HFFc6 (cell line): ENCODE measurements around the gene PLEKHD1. TPM values are rescaled to one million over a fixed set of nuclear protein-coding genes. Genes with fewer than 3 reads are reported as not detected.
"Not testable (repeated sequence)": the region's sequence is repeated elsewhere in the genome, so short reads cannot be mapped to it uniquely, and the experiment has no call there.

Source experiments
- DNase-seq: peaks from one replicate; pipeline ENCODE4 v3.0.0-alpha.2; 2018
- H3K27ac Mint-ChIP-seq: 2 replicates; pipeline ENCODE4 v1.8.0; 2020; ENCODE audit warnings: mild to moderate bottlenecking, mixed read lengths
- H3K27me3 Mint-ChIP-seq: 2 replicates; pipeline ENCODE4 v1.8.0; 2021; ENCODE audit warnings: mild to moderate bottlenecking, moderate library complexity, mixed read lengths; ENCODE audit not compliant: insufficient read depth
- H3K36me3 Mint-ChIP-seq: 2 replicates; pipeline ENCODE4 v1.8.0; 2021; ENCODE audit warnings: low read depth, mixed read lengths
- H3K4me1 Mint-ChIP-seq: 2 replicates; pipeline ENCODE4 v1.8.0; 2020; ENCODE audit warnings: low read depth, mixed read lengths
- H3K4me3 Mint-ChIP-seq: 2 replicates; pipeline ENCODE4 v1.8.0; 2020; ENCODE audit warnings: mild to moderate bottlenecking, moderate library complexity, mixed read lengths
- H3K9me3 Mint-ChIP-seq: 2 replicates; pipeline ENCODE4 v1.8.0; 2020; ENCODE audit warnings: mild to moderate bottlenecking, mixed read lengths
- total RNA-seq, 6 experiments: library from RNA; stranded (reverse); fragmentation: NEBNext Ultra II Directional; extraction: Animal tissue kit (Norgen Biotek cat#: 25700); gene quantifications; 2 replicates in 1 of 6; 3 replicates in 5 of 6; pipeline ENCODE4 v1.2.3, GENCODE V29; 2021
- TF ChIP-seq, protein P1 (sequence below): fragments of 200-600 bp; sonication (generic); IDR thresholded peaks from 2 replicates; pipeline ENCODE4 v1.5.0; 2021; ENCODE audit warnings: antibody characterized with exemption, mild to moderate bottlenecking

The PLEKHD1 gene
- total RNA-seq, 6 experiments from 2014 or later = 0.06 TPM; not detected in 5

DNA sequence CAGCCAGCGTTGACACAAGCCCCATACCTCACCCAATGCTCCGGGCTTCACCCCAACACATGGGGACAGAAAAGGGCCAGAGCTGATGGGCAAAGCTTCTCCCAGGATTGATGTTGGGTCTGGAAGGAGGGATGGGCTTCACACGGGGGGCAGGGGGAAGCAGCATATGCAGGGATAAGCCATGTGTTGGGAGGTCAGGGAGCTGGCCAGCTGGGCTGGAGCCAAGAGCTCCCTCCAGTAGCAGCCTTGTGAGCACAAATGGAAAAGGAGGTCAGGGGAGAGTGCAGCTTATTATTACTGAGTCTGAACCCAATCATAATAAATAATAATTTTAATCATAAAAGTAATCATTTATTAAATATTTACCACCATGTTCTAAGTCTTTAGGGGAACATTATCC lies 9.3 kb downstream of the PLEKHD1 start:
- no peak overlapping the region for H3K27ac Mint-ChIP-seq
- H3K27me3 Mint-ChIP-seq = peaks cover 31% of the 10 kb centered on the region
- no peaks in the 10 kb centered on the region for H3K4me1 Mint-ChIP-seq
- DNase-seq = no peak
- no peaks in the 10 kb centered on the region for H3K36me3 Mint-ChIP-seq
- no peaks in the 10 kb centered on the region for H3K9me3 Mint-ChIP-seq
- TF ChIP-seq, protein P1, sequence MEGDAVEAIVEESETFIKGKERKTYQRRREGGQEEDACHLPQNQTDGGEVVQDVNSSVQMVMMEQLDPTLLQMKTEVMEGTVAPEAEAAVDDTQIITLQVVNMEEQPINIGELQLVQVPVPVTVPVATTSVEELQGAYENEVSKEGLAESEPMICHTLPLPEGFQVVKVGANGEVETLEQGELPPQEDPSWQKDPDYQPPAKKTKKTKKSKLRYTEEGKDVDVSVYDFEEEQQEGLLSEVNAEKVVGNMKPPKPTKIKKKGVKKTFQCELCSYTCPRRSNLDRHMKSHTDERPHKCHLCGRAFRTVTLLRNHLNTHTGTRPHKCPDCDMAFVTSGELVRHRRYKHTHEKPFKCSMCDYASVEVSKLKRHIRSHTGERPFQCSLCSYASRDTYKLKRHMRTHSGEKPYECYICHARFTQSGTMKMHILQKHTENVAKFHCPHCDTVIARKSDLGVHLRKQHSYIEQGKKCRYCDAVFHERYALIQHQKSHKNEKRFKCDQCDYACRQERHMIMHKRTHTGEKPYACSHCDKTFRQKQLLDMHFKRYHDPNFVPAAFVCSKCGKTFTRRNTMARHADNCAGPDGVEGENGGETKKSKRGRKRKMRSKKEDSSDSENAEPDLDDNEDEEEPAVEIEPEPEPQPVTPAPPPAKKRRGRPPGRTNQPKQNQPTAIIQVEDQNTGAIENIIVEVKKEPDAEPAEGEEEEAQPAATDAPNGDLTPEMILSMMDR = no peak
- no peak overlapping the region for H3K4me3 Mint-ChIP-seq

DNA sequence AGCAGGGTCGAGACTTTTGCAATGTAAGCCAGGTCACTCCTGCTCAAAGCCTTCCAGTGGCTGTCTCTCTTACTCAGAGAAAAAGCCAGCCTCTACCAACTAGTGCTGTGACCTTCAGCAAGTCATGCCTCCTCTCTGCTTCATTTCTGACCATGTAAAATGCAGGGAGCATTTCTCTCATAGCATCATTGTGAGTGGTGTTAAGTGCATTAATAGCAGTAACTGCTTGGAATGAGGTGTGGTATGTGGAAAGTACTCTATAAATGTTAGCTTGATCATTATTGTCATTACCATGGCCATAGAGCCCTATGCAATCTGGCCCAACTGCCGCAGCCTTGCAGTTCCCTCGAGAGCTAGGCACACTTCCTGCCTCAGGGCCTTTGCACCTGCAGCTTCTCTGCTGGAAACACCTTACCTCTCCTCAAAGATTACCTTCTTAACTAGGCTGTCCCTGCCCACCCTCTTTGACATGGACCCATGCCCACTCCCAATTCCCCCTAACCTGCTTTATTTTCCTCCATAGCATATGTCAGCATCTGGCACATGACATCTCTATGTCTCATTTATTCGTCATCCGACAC lies 10.9 kb downstream of the PLEKHD1 start:
- Mint-ChIP-seq H3K27me3 (peaks cover 30% of the 10 kb centered on the region), H3K36me3 (no peaks in the 10 kb centered on the region), H3K4me1 (no peaks in the 10 kb centered on the region), H3K27ac (no peak overlapping the region), H3K4me3 (no peak overlapping the region), H3K9me3 (no peaks in the 10 kb centered on the region)
- no peak for DNase-seq
- TF ChIP-seq, protein P1 = no peak

DNA sequence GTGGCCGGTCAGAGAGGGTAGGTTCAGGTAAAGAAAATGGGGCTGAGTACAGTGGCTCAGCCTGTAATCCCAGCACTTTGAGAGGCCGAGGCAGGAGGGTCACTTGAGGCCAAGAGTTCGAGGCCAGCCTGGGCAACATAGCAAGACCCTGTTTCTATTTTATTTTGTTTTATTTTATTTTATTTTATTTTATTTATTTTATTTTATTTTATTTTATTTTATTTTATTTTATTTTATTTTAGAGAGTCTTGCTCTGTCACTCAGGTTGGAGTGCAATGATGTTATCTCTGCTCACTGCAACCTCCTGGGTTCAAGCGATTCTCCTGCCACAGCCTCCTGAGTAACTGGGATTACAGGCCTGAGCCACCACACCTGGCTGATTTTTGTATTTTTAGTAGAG lies 13.3 kb downstream of the PLEKHD1 start:
- H3K9me3 Mint-ChIP-seq, H3K27ac Mint-ChIP-seq, DNase-seq, H3K4me3 Mint-ChIP-seq, H3K36me3 Mint-ChIP-seq, H3K4me1 Mint-ChIP-seq: not testable (repeated sequence)
- H3K27me3 Mint-ChIP-seq = peaks cover 31% of the 10 kb centered on the region

DNA sequence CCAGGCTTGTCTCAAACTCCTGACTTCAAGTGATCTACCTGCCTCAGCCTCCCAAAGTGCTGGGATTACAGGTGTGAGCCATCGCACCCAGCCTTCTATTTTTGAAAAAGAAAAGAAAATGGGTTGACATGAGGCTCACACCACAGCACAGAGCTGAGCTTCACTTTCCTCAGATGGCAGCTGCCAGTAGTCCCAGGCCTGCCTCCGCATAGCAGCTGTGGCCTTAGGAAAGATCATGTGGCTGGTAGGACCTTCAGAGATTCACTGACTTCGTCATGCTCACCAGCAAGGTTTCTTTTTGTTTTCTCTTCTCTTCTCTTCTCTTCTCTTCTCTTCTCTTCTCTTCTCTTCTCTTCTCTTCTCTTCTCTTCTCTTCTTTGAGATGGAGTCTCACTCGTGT lies 13.8 kb downstream of the PLEKHD1 start:
- H3K36me3 Mint-ChIP-seq, H3K9me3 Mint-ChIP-seq, H3K4me3 Mint-ChIP-seq, H3K27ac Mint-ChIP-seq, H3K4me1 Mint-ChIP-seq, DNase-seq: not testable (repeated sequence)
- H3K27me3 Mint-ChIP-seq = peaks cover 28% of the 10 kb centered on the region

DNA sequence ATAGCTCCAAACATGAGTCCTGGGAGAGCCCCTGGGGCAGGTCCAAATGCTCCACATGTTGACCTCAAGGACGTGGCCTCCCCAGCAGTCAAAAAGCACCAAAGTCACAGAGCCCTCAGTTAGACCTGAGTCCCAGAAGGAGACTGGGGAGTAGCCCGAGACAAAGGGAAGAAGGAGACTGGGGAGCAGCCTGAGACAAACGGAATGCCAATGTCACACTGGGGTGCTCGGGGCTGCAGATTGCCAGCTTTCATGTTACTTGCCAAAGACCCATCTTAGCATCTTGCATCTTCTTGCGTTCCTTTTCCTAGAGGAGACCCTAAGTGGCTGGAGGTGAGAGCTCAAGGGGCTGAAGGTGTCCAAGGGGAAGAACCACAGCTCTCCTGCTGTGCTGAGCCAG lies 14.9 kb downstream of the PLEKHD1 start:
- Mint-ChIP-seq H3K36me3 (no peaks in the 10 kb centered on the region), H3K4me3 (no peak overlapping the region), H3K27ac (no peak overlapping the region), H3K27me3 (peaks cover 25% of the 10 kb centered on the region), H3K4me1 (no peaks in the 10 kb centered on the region), H3K9me3 (no peaks in the 10 kb centered on the region)
- no peak for DNase-seq
- TF ChIP-seq, protein P1 = no peak

DNA sequence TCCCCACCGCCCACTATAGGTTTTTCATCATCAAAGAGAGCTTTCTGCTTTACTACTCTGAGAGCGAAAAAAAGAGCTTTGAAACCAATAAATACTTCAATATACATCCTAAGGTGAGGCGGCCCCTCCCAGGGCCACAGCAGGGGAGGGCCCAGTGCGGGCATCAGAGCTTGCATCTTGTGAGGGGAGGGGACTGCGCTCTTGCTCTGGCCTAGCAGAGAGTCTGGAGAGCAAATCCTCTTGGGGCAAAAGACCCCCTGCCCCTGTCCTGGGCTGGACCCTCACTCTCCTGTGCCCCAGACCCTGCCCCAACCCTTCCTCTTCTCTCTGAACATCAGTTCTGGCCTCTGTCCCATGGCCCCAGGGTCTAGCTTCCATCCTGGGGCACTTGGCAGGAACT lies 15.6 kb downstream of the PLEKHD1 start:
- H3K9me3 Mint-ChIP-seq = no peaks in the 10 kb centered on the region
- no peaks in the 10 kb centered on the region for H3K36me3 Mint-ChIP-seq
- no peak for DNase-seq
- H3K4me3 Mint-ChIP-seq = no peak overlapping the region
- TF ChIP-seq, protein P1 = no peak
- peaks cover 25% of the 10 kb centered on the region for H3K27me3 Mint-ChIP-seq
- no peaks in the 10 kb centered on the region for H3K4me1 Mint-ChIP-seq
- no peak overlapping the region for H3K27ac Mint-ChIP-seq

DNA sequence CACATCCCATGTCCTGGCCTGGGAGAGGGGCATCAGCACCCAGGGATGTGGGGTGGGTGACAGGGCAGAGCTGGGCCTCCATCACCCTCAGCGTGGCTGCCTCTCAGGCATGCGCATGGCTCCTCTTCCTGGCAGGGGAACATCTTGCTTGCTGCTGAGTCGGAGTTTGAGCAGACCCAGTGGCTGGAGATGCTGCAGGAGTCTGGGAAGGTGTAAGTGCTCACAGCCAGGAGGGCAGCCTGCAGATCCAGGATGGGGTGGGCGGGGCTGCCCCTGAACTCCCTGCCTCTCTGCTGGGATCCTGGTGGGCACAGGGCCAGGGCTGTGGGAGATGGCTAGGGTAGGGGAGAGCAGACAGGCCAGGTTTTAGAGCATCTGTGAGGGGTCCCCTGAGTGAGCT lies 16.2 kb downstream of the PLEKHD1 start:
- no peaks in the 10 kb centered on the region for H3K9me3 Mint-ChIP-seq
- H3K4me3 Mint-ChIP-seq = no peak overlapping the region
- peaks cover 30% of the 10 kb centered on the region for H3K27me3 Mint-ChIP-seq
- TF ChIP-seq, protein P1 = no peak
- no peak for DNase-seq
- H3K4me1 Mint-ChIP-seq = no peaks in the 10 kb centered on the region
- H3K27ac Mint-ChIP-seq = no peak overlapping the region
- no peaks in the 10 kb centered on the region for H3K36me3 Mint-ChIP-seq
